Ishikawa (cell line): ENCODE results near the gene C14orf180.

Experiments used
- CEBPB ChIP-seq: IDR thresholded peaks from 2 replicates; pipeline ENCODE4 v1.6.1; 2012
- CREB1 ChIP-seq: IDR thresholded peaks from 2 replicates; pipeline ENCODE4 v1.6.1; 2012; ENCODE audit warnings: low read depth
- EGR1 ChIP-seq: IDR thresholded peaks from 2 replicates; pipeline ENCODE4 v1.6.1; 2012
- EP300 ChIP-seq: IDR thresholded peaks from 2 replicates; pipeline ENCODE4 v1.6.1; 2012; ENCODE audit warnings: borderline replicate concordance
- FOXM1 ChIP-seq: IDR thresholded peaks from 2 replicates; pipeline ENCODE4 v1.6.1; 2012; ENCODE audit warnings: low read depth, borderline replicate concordance
- MAX ChIP-seq: IDR thresholded peaks from 2 replicates; pipeline ENCODE4 v1.6.1; 2012
- NFIC ChIP-seq: IDR thresholded peaks from 2 replicates; pipeline ENCODE4 v1.6.1; 2012
- RAD21 ChIP-seq: IDR thresholded peaks from 2 replicates; pipeline ENCODE4 v1.6.1; 2012; ENCODE audit warnings: low read depth
- REST ChIP-seq: IDR thresholded peaks from 2 replicates; pipeline ENCODE4 v1.6.1; 2012; ENCODE audit warnings: low read depth, mild to moderate bottlenecking
- TAF1 ChIP-seq: IDR thresholded peaks from 2 replicates; pipeline ENCODE4 v1.6.1; 2012; ENCODE audit warnings: low read depth, mild to moderate bottlenecking
- TCF12 ChIP-seq: IDR thresholded peaks from 2 replicates; pipeline ENCODE4 v1.6.1; 2012; ENCODE audit warnings: low read depth
- TEAD4 ChIP-seq: IDR thresholded peaks from 2 replicates; pipeline ENCODE4 v1.6.1; 2012
- YY1 ChIP-seq: IDR thresholded peaks from 2 replicates; pipeline ENCODE4 v1.6.1; 2012; ENCODE audit warnings: low read depth
- ZBTB7A ChIP-seq: IDR thresholded peaks from 2 replicates; pipeline ENCODE4 v1.6.1; 2012; ENCODE audit warnings: low read depth
- TF ChIP-seq, protein P1 (sequence below): IDR thresholded peaks from 2 replicates; pipeline ENCODE4 v1.6.1; 2012

The C14orf180 gene

GRCh38 chr14:104638927-104639450 lies 59.4 kb downstream of the C14orf180 start:
- TF ChIP-seq, protein P1, sequence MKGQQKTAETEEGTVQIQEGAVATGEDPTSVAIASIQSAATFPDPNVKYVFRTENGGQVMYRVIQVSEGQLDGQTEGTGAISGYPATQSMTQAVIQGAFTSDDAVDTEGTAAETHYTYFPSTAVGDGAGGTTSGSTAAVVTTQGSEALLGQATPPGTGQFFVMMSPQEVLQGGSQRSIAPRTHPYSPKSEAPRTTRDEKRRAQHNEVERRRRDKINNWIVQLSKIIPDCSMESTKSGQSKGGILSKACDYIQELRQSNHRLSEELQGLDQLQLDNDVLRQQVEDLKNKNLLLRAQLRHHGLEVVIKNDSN: no peak
- TF ChIP-seq FOXM1 (no peak), RAD21 (no peak), EGR1 (no peak), TAF1 (no peak), REST (no peak), TEAD4 (no peak), ZBTB7A (no peak), CEBPB (no peak), CREB1 (no peak), EP300 (no peak), YY1 (no peak), TCF12 (no peak)

- TF ChIP-seq CEBPB (no peak), EGR1 (no peak), TCF12 (no peak), FOXM1 (no peak), RAD21 (no peak), TAF1 (no peak), CREB1 (no peak), EP300 (no peak), NFIC (no peak), YY1 (no peak), ZBTB7A (no peak), MAX (no peak), REST (no peak), TEAD4 (no peak)
- TF ChIP-seq, protein P1: no peak
Observed at GRCh38 chr14:104639471-104639870, 59.9 kb downstream of the C14orf180 start.
